Stimulated activated CD4-positive, alpha-beta T cell treated with anti-CD3 and anti-CD28 coated beads, Interleukin-15, amount 100 ng/mL, for 1 hour (primary cell): ENCODE results near the gene FANCG.

Experiments used
- DNase-seq, 2 donors: peaks; one replicate each; pipeline ENCODE4 v3.0.0-alpha.2; 2020; ENCODE audit warnings: low read depth in 1 of 2, low spot score in 1 of 2

The FANCG gene

DNA sequence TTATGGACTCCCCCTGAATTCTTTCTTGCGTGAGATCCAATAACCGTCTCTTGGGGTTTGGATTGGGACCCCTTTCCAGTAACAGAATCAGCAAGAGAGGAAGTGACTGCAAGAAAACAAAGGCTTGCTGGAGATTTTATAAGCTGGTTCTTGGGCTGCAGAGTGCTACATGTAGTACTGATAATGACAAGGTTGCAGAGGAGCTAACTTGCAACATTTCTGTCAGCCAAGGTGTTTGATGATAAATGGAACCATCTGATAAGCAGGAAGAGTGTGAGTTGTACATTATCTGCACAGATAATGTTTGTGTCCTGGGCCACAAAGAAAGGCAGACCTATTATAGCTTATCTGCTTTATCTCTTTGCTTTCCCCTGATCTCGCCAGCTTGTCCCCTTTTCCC is 53.1 kb downstream of the FANCG start:
- no peak for DNase-seq
